Measurements from ENCODE around the gene TRIM27. TPM values are rescaled to one million over a fixed set of nuclear protein-coding genes. Genes with fewer than 3 reads are reported as not detected.

The TRIM27 gene
- total RNA-seq, 1 donor from 2014 or later = 82.8 TPM

GRCh38 chr6:28896505-28897368 is 27.0 kb downstream of the TRIM27 start:
- no peak for TF ChIP-seq CTCF (IDR thresholded peaks at IDR 0.05; ENCODE audit: unreplicated experiment)
- DNase-seq (ENCODE audit: low spot score) = peak; percentile 53
- H3K27me3 Mint-ChIP-seq (ENCODE audit: unreplicated experiment) = peaks cover 13% of the 10 kb centered on the region
- peak overlapping the region; percentile 100 for H3K27ac Mint-ChIP-seq (ENCODE audit: unreplicated experiment)
- peaks cover 18% of the 10 kb centered on the region for H3K36me3 Mint-ChIP-seq (ENCODE audit: low read depth, unreplicated experiment)
- peaks cover 13% of the 10 kb centered on the region for H3K4me1 Mint-ChIP-seq (ENCODE audit: unreplicated experiment)
- no peaks in the 10 kb centered on the region for H3K9me3 Mint-ChIP-seq (ENCODE audit: unreplicated experiment)
- peak overlapping the region; percentile 97 for H3K4me3 Mint-ChIP-seq (ENCODE audit: unreplicated experiment)

GRCh38 chr6:28895131-28895812 is 28.5 kb downstream of the TRIM27 start:
- Mint-ChIP-seq H3K27ac (ENCODE audit: unreplicated experiment) (peak overlapping the region; percentile 100), H3K4me1 (ENCODE audit: unreplicated experiment) (peaks cover 13% of the 10 kb centered on the region), H3K9me3 (ENCODE audit: unreplicated experiment) (no peaks in the 10 kb centered on the region), H3K4me3 (ENCODE audit: unreplicated experiment) (peak overlapping the region; percentile 97), H3K36me3 (ENCODE audit: low read depth, unreplicated experiment) (peaks cover 6% of the 10 kb centered on the region), H3K27me3 (ENCODE audit: unreplicated experiment) (peaks cover 13% of the 10 kb centered on the region)
- DNase-seq (ENCODE audit: low spot score) = peak; percentile 82
- TF ChIP-seq CTCF (IDR thresholded peaks at IDR 0.05; ENCODE audit: unreplicated experiment) = no peak

GRCh38 chr6:28893172-28893799 is 30.5 kb downstream of the TRIM27 start:
- no peaks in the 10 kb centered on the region for H3K9me3 Mint-ChIP-seq (ENCODE audit: unreplicated experiment)
- no peak overlapping the region for H3K27ac Mint-ChIP-seq (ENCODE audit: unreplicated experiment)
- no peak overlapping the region for H3K4me3 Mint-ChIP-seq (ENCODE audit: unreplicated experiment)
- TF ChIP-seq CTCF (IDR thresholded peaks at IDR 0.05; ENCODE audit: unreplicated experiment) = no peak
- H3K27me3 Mint-ChIP-seq (ENCODE audit: unreplicated experiment) = peaks cover 13% of the 10 kb centered on the region
- H3K36me3 Mint-ChIP-seq (ENCODE audit: low read depth, unreplicated experiment) = peaks cover 5% of the 10 kb centered on the region
- H3K4me1 Mint-ChIP-seq (ENCODE audit: unreplicated experiment) = peaks cover 13% of the 10 kb centered on the region
- no peak for DNase-seq (ENCODE audit: low spot score)

- Mint-ChIP-seq H3K27me3 (ENCODE audit: unreplicated experiment) (peaks cover 13% of the 10 kb centered on the region), H3K27ac (ENCODE audit: unreplicated experiment) (no peak overlapping the region), H3K36me3 (ENCODE audit: low read depth, unreplicated experiment) (peaks cover 5% of the 10 kb centered on the region), H3K4me3 (ENCODE audit: unreplicated experiment) (no peak overlapping the region), H3K4me1 (ENCODE audit: unreplicated experiment) (peaks cover 12% of the 10 kb centered on the region), H3K9me3 (ENCODE audit: unreplicated experiment) (no peaks in the 10 kb centered on the region)
- DNase-seq (ENCODE audit: low spot score) = no peak
- TF ChIP-seq CTCF (IDR thresholded peaks at IDR 0.05; ENCODE audit: unreplicated experiment) = no peak
These were observed 31.3 kb downstream of the TRIM27 start for GRCh38 chr6:28892525-28892924.
